Caco-2 (cell line): ENCODE results near the gene FYB2. TPM values are rescaled to one million over a fixed set of nuclear protein-coding genes. Genes with fewer than 3 reads are reported as not detected.
A peak's percentile ranks its signal among the peaks of the same experiment; 100 is the strongest.

Source experiments
- BruUV-seq: library from RNA; stranded (reverse); fragments of 400-500 nt; replicated peaks from 2 replicates; lab custom pipeline; 2021; lab: Mats Ljungman, UMichigan
- CTCF ChIA-PET: fragments of 300-600 bp; sonication (Branson Sonifier 250); formaldehyde crosslinking; loops from one replicate; lab custom pipeline; 2022; ENCODE audit warnings: antibody characterized with exemption; lab: Charles Lee
- POLR2A ChIA-PET: fragments of 300-600 bp; sonication (Branson Sonifier 250); formaldehyde crosslinking; loops from one replicate; lab custom pipeline; 2022; ENCODE audit warnings: antibody characterized with exemption; lab: Charles Lee
- DNase-seq, 2 experiments: peaks; one replicate each; pipeline versions ENCODE4 v3.0.0 to v3.0.0-alpha.2; 2020 to 2022
- H3K27me3 ChIP-seq: replicated peaks from 2 replicates; pipeline ENCODE4 v1.6.0; 2011; ENCODE audit warnings: low read length; ENCODE audit not compliant: control insufficient read depth, insufficient read depth
- H3K36me3 ChIP-seq: 2 replicates; pipeline ENCODE4 v1.5.1; 2011; ENCODE audit warnings: low read length; ENCODE audit not compliant: control insufficient read depth, insufficient read depth
- H3K4me1 ChIP-seq: fragments of 250-450 bp; sonication (Bioruptor Pico); 2 replicates; pipeline ENCODE4 v1.5.1; 2020; ENCODE audit warnings: mild to moderate bottlenecking
- H3K4me3 ChIP-seq: 2 replicates; pipeline ENCODE4 v1.5.1; 2011; ENCODE audit warnings: low read depth, mild to moderate bottlenecking, control low read depth, low read length
- H3K9me3 ChIP-seq: fragments of 250-450 bp; sonication (Bioruptor Pico); 2 replicates; pipeline ENCODE4 v1.5.1; 2020; ENCODE audit warnings: mild to moderate bottlenecking, moderate library complexity
- H3K27ac Mint-ChIP-seq: one replicate; pipeline ENCODE4 v1.8.0; 2022; ENCODE audit warnings: mixed read lengths; ENCODE audit not compliant: unreplicated experiment
- H3K27me3 Mint-ChIP-seq: one replicate; pipeline ENCODE4 v1.8.0; 2022; ENCODE audit warnings: mixed read lengths; ENCODE audit not compliant: insufficient read depth, unreplicated experiment
- H3K36me3 Mint-ChIP-seq: one replicate; pipeline ENCODE4 v1.8.0; 2022; ENCODE audit warnings: mild to moderate bottlenecking, mixed read lengths; ENCODE audit not compliant: insufficient read depth, unreplicated experiment
- H3K4me1 Mint-ChIP-seq: one replicate; pipeline ENCODE4 v1.8.0; 2022; ENCODE audit warnings: low read depth, mixed read lengths; ENCODE audit not compliant: unreplicated experiment
- H3K4me3 Mint-ChIP-seq: one replicate; pipeline ENCODE4 v1.8.0; 2022; ENCODE audit warnings: mild to moderate bottlenecking, moderate library complexity, mixed read lengths; ENCODE audit not compliant: unreplicated experiment
- H3K9me3 Mint-ChIP-seq: one replicate; pipeline ENCODE4 v1.8.0; 2022; ENCODE audit warnings: mixed read lengths; ENCODE audit not compliant: unreplicated experiment
- CTCF ChIP-seq, 2 experiments: fragments of 200-600 bp in 1 of 2; IDR thresholded peaks; 1 replicate in 1 of 2; 2 replicates in 1 of 2; pipeline versions ENCODE4 v1.5.1 to v1.8.0; 2011 to 2022; ENCODE audit warnings: antibody characterized with exemption in 1 of 2, control low read depth in 1 of 2, inconsistent platforms in 1 of 2, low read depth in 1 of 2, low read length in 1 of 2, mild to moderate bottlenecking in 1 of 2, moderate library complexity in 1 of 2; ENCODE audit not compliant: insufficient read depth in 1 of 2, severe bottlenecking in 1 of 2, unreplicated experiment in 1 of 2
- intact Hi-C: fragments of 100-400 bp; cut with micrococcal nuclease; formaldehyde crosslinking; loops from one replicate; pipeline ENCODE4 v1.10.0; 2022; ENCODE audit not compliant: unreplicated experiment
- total RNA-seq: library from RNA; stranded (reverse); gene quantifications from 2 replicates; pipeline ENCODE4 v1.2.3, GENCODE V29; 2022

The FYB2 gene
- total RNA-seq, 1 experiment from 2014 or later, result 2.7 TPM

- Mint-ChIP-seq H3K9me3 (peaks cover 9% of the 10 kb centered on the region), H3K36me3 (no peaks in the 10 kb centered on the region), H3K4me1 (peaks cover 26% of the 10 kb centered on the region), H3K27me3 (no peaks in the 10 kb centered on the region), H3K27ac (no peak overlapping the region), H3K4me3 (no peak overlapping the region)
- intact Hi-C loops, result loop anchor here (1.0 kb wide), 2 partner anchors 10 to 63 kb away; no protein-coding TSS in a partner anchor
- BruUV-seq, result no TSS peak
- POLR2A ChIA-PET, result no interaction called here
- H3K36me3 ChIP-seq, result no peaks in the 10 kb centered on the region
- TF ChIP-seq CTCF (IDR thresholded peaks at IDR 0.05; ENCODE audit: insufficient read depth in 1 of 2, low read depth in 1 of 2, low read length in 1 of 2, severe bottlenecking in 1 of 2, unreplicated experiment in 1 of 2), result peak; percentile 73 to 78
- H3K4me1 ChIP-seq, result peaks cover 41% of the 10 kb centered on the region
- DNase-seq, result peak; percentile 82 to 86
- H3K27me3 ChIP-seq, result no peaks in the 10 kb centered on the region
- CTCF ChIA-PET, result interaction anchor here (0.7 to 1.1 kb wide), 2 partner anchors 14 to 17 kb away, joined by 3 to 5 read pairs; no protein-coding TSS in a partner anchor
- H3K4me3 ChIP-seq, result no peak overlapping the region
- no peaks in the 10 kb centered on the region for H3K9me3 ChIP-seq
Measured at GRCh38 chr1:56820755-56821461, 1.7 kb upstream of the FYB2 start.

GRCh38 chr1:56817716-56818463, 1.3 kb downstream of the FYB2 start:
- peaks cover 44% of the 10 kb centered on the region for H3K4me1 ChIP-seq
- H3K36me3 Mint-ChIP-seq, result peaks cover 5% of the 10 kb centered on the region
- TSS peak; percentile 54 for BruUV-seq
- H3K27ac Mint-ChIP-seq, result peak overlapping the region; percentile 63
- CTCF ChIA-PET, result no interaction called here
- peak overlapping the region; percentile 65 for H3K4me3 Mint-ChIP-seq
- no peaks in the 10 kb centered on the region for H3K9me3 ChIP-seq
- POLR2A ChIA-PET, result interaction anchor here (0.7 kb wide), 1 partner anchor 249 kb away, joined by 3 read pairs; no protein-coding TSS in a partner anchor
- peaks cover 18% of the 10 kb centered on the region for H3K9me3 Mint-ChIP-seq
- intact Hi-C loops, result loop anchor here (2.0 kb wide), 1 partner anchor 15 kb away; no protein-coding TSS in a partner anchor
- no peaks in the 10 kb centered on the region for H3K36me3 ChIP-seq
- no peak for TF ChIP-seq CTCF (IDR thresholded peaks at IDR 0.05; ENCODE audit: insufficient read depth in 1 of 2, low read depth in 1 of 2, low read length in 1 of 2, severe bottlenecking in 1 of 2, unreplicated experiment in 1 of 2)
- DNase-seq, result no peak
- no peak overlapping the region; the same call in 1 of the 2 replicates for H3K4me3 ChIP-seq
- H3K4me1 Mint-ChIP-seq, result peaks cover 30% of the 10 kb centered on the region
- no peaks in the 10 kb centered on the region for H3K27me3 Mint-ChIP-seq
- no peaks in the 10 kb centered on the region for H3K27me3 ChIP-seq

DNA sequence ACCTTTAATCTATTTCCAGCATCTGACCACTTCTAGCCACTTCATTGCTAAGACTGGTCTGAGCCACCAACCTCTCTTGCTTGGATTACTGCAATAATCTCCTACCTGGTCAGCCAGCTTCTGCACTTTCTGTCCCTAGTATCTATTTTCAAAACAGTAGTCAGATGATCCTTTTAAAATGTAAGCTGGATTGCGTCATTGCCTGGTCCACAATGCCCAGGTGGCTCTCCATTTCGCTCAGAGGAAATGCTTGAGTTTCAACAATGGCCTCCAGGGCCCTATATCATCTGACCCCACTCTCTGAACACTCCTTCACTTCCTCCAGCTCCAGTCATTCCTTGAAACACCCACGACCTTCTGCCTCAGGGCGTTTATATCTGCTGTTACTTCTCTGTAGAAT, 2.3 kb downstream of the FYB2 start:
- ChIA-PET CTCF (no interaction called here), POLR2A (no interaction called here)
- no peaks in the 10 kb centered on the region for H3K27me3 ChIP-seq
- Mint-ChIP-seq H3K4me3 (peak overlapping the region; percentile 37), H3K27me3 (no peaks in the 10 kb centered on the region), H3K27ac (peak overlapping the region; percentile 80), H3K4me1 (peaks cover 32% of the 10 kb centered on the region), H3K9me3 (peaks cover 18% of the 10 kb centered on the region), H3K36me3 (peaks cover 5% of the 10 kb centered on the region)
- no peaks in the 10 kb centered on the region for H3K36me3 ChIP-seq
- no TSS peak for BruUV-seq
- no peak for TF ChIP-seq CTCF (IDR thresholded peaks at IDR 0.05; ENCODE audit: insufficient read depth in 1 of 2, low read depth in 1 of 2, low read length in 1 of 2, severe bottlenecking in 1 of 2, unreplicated experiment in 1 of 2)
- H3K9me3 ChIP-seq, result no peaks in the 10 kb centered on the region
- no peak overlapping the region for H3K4me3 ChIP-seq
- intact Hi-C loops, result no loop called here
- peaks cover 54% of the 10 kb centered on the region for H3K4me1 ChIP-seq
- peak; percentile 19 to 42 for DNase-seq
